ENCODE results near the gene HOXB3. TPM values are rescaled to one million over a fixed set of nuclear protein-coding genes. Genes with fewer than 3 reads are reported as not detected.
A peak's percentile ranks its signal among the peaks of the same experiment; 100 is the strongest.

HOXB3 gene
- total and polyA plus RNA-seq, 2 of the 4 experiments (the other 2 are of a cell fraction): 6.3 to 59.6 TPM

- H3K9me1 ChIP-seq (ENCODE audit: insufficient read depth, low read length): no peaks in the 10 kb centered on the region
- no peak overlapping the region for H4K91ac ChIP-seq (ENCODE audit: insufficient read depth, low read depth, low read length)
- POLR2A ChIA-PET (ENCODE audit: unreplicated experiment): no interaction called here
- H2BK120ac ChIP-seq (ENCODE audit: low read depth, low read length): no peak overlapping the region
- no peak overlapping the region for H3K23ac ChIP-seq (ENCODE audit: low read depth, low read length)
- intact Hi-C loops (cut with micrococcal nuclease): no loop called here
- DNase-seq (peak; percentile 85), ATAC-seq (ENCODE audit: low read depth) (0 out of 2 replicates have a peak, but pooled peaks have one; percentile 35)
- H2AK5ac ChIP-seq (ENCODE audit: low read depth, low read length): no peak overlapping the region
- no peak overlapping the region for H3K56ac ChIP-seq (ENCODE audit: extremely low read depth, insufficient read depth, low read length)
- CTCF ChIA-PET: interaction anchor here (1.4 kb wide), 1 partner anchor 11 kb away, joined by 4 read pairs; no protein-coding TSS in a partner anchor
- H3K4me3 ChIP-seq (ENCODE audit: insufficient read depth, low read depth, low read length): no peak overlapping the region
- no peaks in the 10 kb centered on the region for H3K79me1 ChIP-seq (ENCODE audit: low read depth in 1 of 2, low read length in 2 of 2)
- no peaks in the 10 kb centered on the region for H3K36me3 ChIP-seq (ENCODE audit: control insufficient read depth, insufficient read depth, low read length)
- no peak overlapping the region for H2BK5ac ChIP-seq (ENCODE audit: low read depth, low read length, poor library complexity, severe bottlenecking)
- H3K14ac ChIP-seq (replicated peaks; ENCODE audit: low read depth, low read length): no peak overlapping the region
- no peak overlapping the region for H3K18ac ChIP-seq (ENCODE audit: low read depth, low read length)
- H4K8ac ChIP-seq (ENCODE audit: low read depth in 2 of 2, low read length in 2 of 2): no peak overlapping the region
- in situ Hi-C loops (cut with MboI; ENCODE audit: low sequenced_read_pairs): no loop called here
- no TSS peak for BruUV-seq (replicated peaks)
- no peak overlapping the region for H3K4ac ChIP-seq (ENCODE audit: low read depth, low read length)
- H4K20me1 ChIP-seq (ENCODE audit: insufficient read depth, low read length): no peaks in the 10 kb centered on the region; the same call in 1 of the 2 replicates
- no peaks in the 10 kb centered on the region for H3K4me1 ChIP-seq (ENCODE audit: control insufficient read depth, insufficient read depth, low read length)
- H3K27ac ChIP-seq (ENCODE audit: insufficient read depth, low read length): no peak overlapping the region
- TF ChIP-seq CEBPB (IDR thresholded peaks at IDR 0.05; ENCODE audit: low read depth, low read length): peak; percentile 97
- TF ChIP-seq BHLHE40 (IDR thresholded peaks at IDR 0.05; ENCODE audit: low read depth, low read length): peak; percentile 55
- TF ChIP-seq FOS (IDR thresholded peaks at IDR 0.05; ENCODE audit: low read depth, low read length): peak; percentile 67
- TF ChIP-seq MAFK (IDR thresholded peaks at IDR 0.05; ENCODE audit: low read depth, low read length): peak; percentile 80; the same call in 1 of the 2 replicates
- TF ChIP-seq RFX5 (IDR thresholded peaks at IDR 0.05; ENCODE audit: low read depth, low read length): no peak
- no peak for TF ChIP-seq SMC3 (IDR thresholded peaks at IDR 0.05; ENCODE audit: low read depth, low read length)
- TF ChIP-seq RAD21 (IDR thresholded peaks at IDR 0.05; ENCODE audit: low read length): no peak
- 0 out of 2 replicates have a peak, but pooled peaks have one; percentile 39 for TF ChIP-seq NFE2L2 (IDR thresholded peaks at IDR 0.05; ENCODE audit: low read depth, low read length)
- H2BK20ac ChIP-seq (ENCODE audit: low read depth, low read length): no peak overlapping the region
- no peak overlapping the region for H2AK9ac ChIP-seq (replicated peaks; ENCODE audit: low read depth, low read length, poor library complexity)
- H3K9ac ChIP-seq (ENCODE audit: low read depth, low read length): no peak overlapping the region
- no peak overlapping the region for H2BK15ac ChIP-seq (ENCODE audit: low read depth, low read length)
- peaks cover 23% of the 10 kb centered on the region for H3K9me3 ChIP-seq (ENCODE audit: control insufficient read depth, insufficient read depth, low read length)
- no peak overlapping the region for H4K5ac ChIP-seq (ENCODE audit: low read depth, low read length)
- peaks cover 99% of the 10 kb centered on the region for H3K27me3 ChIP-seq (ENCODE audit: control insufficient read depth, insufficient read depth, low read length)
- WGBS, 2 experiments (ENCODE audit: extremely low coverage in 2 of 2, insufficient read length in 1 of 2): 13% methylated on average over 7 of the region's 18 CpGs; no CpG with 5 or more reads in 1 of the 2 experiments
- dilution Hi-C loops (cut with HindIII; ENCODE audit: low sequenced_read_pairs, unreplicated experiment): no loop called here
- H2AFZ ChIP-seq (replicated peaks; ENCODE audit: low read length, poor library complexity): no peak overlapping the region
- no peak overlapping the region; the same call in 1 of the 2 replicates for H3K4me2 ChIP-seq (ENCODE audit: low read depth, low read length)
Measured at GRCh38 chr17:48637323-48638260, 47.6 kb upstream of the HOXB3 start.
